NCI-H526 treated with DMSO at 0.1 percent for 48 hours (cell line): Measurements from ENCODE around the gene GPS1.

Source experiments
- DNase-seq: peaks from one replicate; lab custom pipeline; 2025; lab: John Stamatoyannopoulos, UW

Gene GPS1

DNA sequence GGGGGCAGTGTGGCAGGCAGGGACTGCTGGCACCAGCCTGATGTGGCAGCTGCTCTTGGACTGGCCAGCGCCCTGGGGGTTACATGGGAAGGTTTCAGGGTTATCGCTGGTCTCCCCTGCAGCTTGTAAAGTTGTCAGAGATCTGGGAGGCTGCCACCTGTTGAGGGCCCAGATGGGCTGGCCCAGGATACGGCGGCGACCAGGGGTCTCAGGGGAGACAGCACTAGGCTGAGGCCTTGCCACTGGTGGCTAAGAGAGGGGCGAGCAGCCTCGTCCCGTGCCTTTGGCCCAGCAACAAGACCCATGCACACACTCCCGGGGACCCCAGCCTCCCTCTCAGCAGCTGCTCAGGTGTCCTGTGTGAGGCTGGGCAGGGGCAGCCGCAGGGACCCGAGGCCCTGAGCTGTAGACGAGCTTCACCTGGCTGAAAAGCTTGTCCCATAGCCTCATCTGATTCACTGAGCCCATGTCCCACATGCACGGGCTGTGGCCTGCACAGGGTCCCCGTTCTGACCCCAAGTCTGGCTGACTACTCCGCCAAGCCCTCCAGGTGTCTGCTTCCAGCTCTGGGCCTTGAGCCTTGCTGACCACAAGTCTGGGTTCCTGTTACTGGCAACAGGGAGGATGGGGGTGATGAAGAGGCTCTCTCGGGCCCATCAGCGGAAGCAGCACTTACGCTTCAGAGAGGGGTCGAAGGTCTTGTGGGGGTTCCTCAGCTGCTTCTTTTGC is 7.7 kb downstream of the GPS1 start:
- DNase-seq = no peak

DNA sequence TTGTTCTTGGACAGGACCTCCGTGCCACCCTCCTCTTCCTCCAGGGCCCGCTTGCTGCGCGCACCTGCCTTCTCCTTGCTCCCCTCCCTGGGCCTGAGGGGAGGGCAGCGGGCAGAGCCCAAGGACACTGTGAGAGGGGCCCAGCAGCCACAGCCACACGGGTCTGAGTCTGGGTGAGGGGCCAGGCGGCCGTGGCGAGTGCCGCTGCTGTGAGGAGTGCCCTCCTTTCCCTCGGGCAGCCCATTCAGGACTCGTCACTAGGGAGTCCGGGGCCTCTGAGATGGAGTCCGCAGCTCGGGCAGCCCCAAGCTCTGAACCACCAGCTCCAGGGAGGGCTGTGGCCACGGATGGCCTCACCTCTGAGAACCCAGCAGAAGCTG is 8.3 kb downstream of the GPS1 start:
- DNase-seq = no peak

GRCh38 chr17:82060614-82061013 is 8.9 kb downstream of the GPS1 start:
- DNase-seq = no peak

DNA sequence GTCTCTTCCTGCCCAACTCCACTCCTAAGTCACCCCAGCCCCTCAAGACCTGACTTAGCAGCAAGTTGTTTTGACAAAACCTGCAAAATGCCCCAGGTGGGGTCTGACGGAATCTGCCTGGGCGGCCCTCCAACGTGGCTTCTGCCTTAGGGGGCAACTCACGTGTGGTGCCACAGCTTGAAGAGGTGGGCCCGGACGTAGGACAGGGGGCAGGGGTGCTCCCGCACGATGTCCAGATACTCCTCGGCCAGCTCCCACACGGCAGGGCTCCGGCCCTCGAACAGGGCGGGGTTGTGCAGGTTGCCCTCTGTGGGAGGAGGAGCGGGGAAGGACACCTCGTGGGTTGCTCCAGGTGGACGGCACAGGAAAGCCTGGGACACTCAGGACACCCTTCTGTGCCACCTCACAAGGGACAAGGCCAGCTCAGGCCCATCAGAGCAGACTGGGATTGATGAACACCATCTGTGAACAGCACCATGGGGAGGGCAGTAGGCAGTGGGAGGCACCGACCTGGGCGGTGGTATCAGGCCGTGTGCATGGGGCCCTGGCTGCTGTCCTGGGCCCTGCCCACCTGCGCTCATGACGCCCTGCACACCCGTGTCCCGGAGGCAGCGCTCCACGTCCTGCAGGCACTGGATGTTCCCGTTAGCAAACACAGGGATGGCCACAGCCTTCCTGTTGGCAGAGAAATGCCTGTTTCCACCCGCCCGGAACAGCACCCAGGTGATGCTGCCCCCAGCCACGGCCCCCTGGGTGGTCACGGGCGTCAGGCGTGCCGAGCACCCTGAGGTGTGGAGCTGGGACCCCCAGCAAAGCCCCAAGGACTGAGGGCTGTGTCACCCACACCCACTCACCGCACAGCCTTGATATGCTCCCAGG is 9.6 kb downstream of the GPS1 start:
- DNase-seq = no peak

- no peak for DNase-seq
Observed at GRCh38 chr17:82062076-82062983, 10.6 kb downstream of the GPS1 start.

DNA sequence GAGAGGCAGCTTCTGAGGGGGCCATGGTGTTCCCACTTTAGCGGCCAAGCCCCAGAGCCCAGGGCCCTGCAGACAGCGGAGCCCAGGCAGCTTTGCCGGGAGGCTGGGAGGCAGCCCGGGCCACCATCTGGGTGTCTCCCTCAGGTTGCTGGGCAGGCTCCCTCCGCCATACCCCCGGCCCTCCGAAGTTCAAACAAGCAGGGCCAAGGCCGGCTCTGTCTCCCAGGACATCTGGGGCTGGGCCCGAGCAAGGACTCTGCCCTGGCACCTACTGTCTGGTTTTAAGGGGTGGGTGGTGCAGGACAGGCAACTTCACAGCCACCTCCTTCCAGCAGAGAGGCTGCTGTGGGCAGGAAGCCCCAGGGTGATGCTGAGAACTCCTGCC is 11.3 kb downstream of the GPS1 start:
- no peak for DNase-seq

- DNase-seq = no peak
Observed at GRCh38 chr17:82063424-82064415, 12.0 kb downstream of the GPS1 start.

DNA sequence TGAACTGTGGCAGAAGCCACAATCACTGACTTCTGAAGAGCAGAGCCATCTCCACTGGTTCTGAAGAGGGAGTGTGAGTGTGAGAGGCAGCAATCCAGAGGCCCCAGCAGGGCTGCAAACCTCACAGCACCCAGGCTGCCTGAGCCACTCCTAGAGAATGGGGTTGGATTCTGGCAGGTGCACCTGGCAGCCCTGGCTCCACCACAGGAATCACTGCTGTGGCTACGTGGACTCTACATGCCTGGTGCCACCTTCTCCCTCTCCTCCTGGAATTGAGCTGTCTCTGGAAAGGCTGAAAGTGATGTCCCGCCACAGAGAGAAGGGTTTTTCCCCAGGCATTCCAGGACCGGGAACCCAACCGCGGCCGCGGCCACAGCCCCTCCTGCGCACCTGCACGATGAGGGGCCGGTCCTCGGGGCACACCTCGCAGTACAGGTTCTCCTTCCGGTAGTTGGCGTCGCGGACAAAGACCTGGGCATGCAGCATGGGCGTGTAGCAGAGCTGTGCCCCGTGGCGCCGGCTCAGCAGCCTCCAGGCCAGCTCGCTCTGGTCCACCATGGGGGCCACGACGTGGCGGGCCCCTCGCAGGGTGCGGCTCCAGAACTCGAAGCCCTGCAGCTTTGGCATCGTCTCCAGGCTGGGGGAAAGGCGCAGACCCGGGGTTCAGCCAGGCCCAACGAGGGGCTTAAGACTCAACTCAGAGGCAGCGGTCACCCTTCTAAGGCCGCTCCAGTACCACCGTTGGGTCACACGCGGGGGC is 12.9 kb downstream of the GPS1 start:
- DNase-seq = peak; percentile 8

DNA sequence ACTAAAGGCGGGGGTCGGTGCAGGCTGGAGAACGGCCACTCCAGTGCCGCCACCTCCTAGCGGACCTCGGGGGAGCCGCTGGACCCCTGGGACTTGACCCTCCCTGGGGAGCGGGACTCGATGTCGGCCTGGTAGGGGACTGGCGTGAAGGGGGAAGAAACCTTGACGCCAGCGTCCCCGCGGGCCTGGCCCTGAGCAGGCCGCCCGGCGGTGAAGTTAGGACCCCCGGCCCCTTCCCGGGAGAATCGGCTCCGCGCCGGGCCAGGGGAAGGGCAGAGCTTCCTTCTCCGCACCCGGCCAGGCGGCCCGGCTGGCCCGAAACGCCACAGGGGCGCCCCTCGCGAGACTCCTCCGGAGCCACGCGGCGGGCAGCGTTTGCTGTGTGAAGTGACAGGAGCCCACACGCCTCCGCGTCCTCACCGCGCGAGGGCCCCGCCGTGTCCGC is 13.5 kb downstream of the GPS1 start:
- DNase-seq = no peak

- no peak for DNase-seq
Observed at GRCh38 chr17:82065638-82066303, 14.1 kb downstream of the GPS1 start, which contains the start of gene DUS1L. Gene DUS1L, minus strand, starts transcription at chr17:82065804. Its CDS starts 745 bp downstream, at chr17:82065059.

GRCh38 chr17:82070611-82071010 is 18.9 kb downstream of the GPS1 start:
- DNase-seq = no peak

- DNase-seq = no peak
Observed at GRCh38 chr17:82072827-82073226, 21.1 kb downstream of the GPS1 start.

GRCh38 chr17:82073446-82073845 is 21.7 kb downstream of the GPS1 start:
- DNase-seq = no peak

- DNase-seq = no peak
Observed at GRCh38 chr17:82076018-82076784, 24.5 kb downstream of the GPS1 start.

DNA sequence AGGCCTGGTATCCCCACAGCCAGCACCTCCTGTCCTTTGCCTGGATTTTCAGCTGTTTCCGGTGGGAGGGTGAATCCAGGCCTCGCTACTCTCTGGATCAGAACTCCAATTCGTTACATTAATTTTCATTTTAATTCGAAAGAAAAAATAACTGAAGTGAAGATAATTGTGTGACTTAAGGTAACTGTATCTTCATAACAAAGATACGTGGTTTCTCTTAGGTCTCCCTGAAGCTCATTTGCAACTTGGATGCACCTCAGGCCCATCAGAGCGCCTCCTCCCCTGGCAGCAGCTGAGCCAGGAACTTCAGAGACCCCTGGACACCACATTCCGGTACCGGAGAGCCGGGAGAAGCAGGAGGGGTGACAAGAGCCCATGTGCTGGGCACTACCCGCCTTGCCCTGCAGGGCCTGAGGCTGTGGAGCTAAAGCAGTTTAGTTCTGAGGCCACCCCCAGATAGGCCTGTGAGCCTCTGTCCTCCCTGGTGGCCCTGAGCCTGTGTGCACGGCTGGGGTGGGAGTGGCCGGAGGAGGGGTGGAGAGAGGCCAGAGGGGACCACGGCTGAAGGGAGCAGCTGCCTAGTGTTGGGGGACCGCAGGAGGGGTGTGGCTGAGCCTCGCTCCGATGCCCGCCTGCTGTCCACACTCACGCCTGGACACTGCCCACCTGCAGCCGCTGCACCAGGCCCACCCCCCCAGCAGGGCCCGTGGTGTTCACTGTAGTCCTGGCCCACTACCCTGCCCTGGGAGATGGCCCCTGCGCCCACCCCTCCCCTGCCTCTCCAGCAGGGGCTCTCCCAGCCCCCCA is 25.3 kb downstream of the GPS1 start:
- DNase-seq = no peak

DNA sequence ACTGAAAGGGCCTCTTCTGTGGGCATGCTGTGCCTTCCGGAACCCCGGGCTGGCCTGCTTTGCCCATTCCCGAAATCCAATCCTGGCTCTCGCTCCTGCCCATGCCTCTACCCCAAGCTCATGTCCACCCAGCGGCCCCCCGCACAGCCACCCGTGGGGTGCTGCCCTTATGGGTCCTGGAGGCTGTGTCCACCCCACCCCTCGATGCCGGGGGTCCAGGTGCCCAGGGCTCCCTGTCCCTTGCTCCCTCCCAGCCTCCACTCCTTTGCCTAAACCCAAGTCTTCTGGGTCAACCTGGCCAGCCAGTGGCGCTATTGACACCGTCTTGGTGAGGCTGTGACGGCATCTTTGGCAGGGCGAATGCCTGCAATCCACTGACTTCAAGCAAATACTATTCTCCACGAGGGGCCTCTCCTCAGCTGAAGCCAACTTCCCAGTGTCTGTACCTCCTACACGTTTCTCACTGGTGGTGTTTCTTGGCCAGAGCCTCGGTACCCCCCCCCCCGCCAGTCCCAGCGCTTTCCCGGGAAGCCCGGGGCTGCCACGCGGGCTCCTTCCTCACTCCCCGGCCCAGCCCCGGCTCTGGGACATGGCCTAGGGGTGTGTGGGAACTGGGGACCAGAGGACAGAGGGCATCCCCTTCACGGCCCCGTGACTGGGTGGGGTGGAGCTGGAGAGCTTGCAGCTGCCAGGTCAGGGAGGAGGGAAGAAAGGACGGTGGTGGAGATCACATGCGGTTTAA is 26.1 kb downstream of the GPS1 start:
- DNase-seq = no peak

DNA sequence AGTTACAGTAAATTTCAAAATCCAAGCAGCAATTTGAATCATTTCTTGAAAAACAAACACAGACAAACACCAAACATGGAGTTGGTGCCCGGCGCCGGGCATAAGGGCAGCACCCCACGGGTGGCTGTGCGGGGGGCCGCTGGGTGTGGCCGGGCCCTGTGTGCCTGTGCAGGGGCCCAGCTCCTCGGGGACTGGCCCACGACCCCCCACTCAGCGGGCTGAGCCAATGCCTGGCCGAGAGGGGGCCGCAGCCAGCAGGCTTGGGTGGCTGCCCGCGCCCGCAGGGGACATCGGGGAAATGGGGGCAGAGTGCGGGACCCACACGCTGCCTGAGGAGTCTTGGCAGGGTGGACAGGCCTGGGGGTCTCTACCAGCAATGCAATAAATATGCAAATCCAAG is 26.7 kb downstream of the GPS1 start:
- DNase-seq = no peak
